K562 (cell line): ENCODE data around the gene PRAME. TPM values are rescaled to one million over a fixed set of nuclear protein-coding genes. Genes with fewer than 3 reads are reported as not detected.

Experiments used
- CBFA2T2 ChIP-seq: fragments of 450-650 bp; conservative IDR thresholded peaks from 2 replicates; pipeline ENCODE4 v1.6.1; 2017; ENCODE audit warnings: mild to moderate bottlenecking
- GABPB1 ChIP-seq: sonication (generic); formaldehyde crosslinking; IDR thresholded peaks from 2 replicates; pipeline ENCODE4 v1.8.0; 2022; ENCODE audit warnings: mild to moderate bottlenecking, missing genetic modification reagents
- GTF2B ChIP-seq: IDR thresholded peaks from 2 replicates; pipeline ENCODE4 v1.6.1; 2011; ENCODE audit not compliant: insufficient read length; ENCODE audit errors: extremely low read depth
- IRF2 ChIP-seq: sonication (generic); formaldehyde crosslinking; IDR thresholded peaks from 2 replicates; pipeline ENCODE4 v1.8.1; 2022; ENCODE audit warnings: mild to moderate bottlenecking, missing genetic modification reagents
- MBD1 ChIP-seq: fragments of 250-450 bp; sonication (Bioruptor Pico); IDR thresholded peaks from 2 replicates; pipeline ENCODE4 v1.8.0; 2022; ENCODE audit warnings: inconsistent platforms
- POLR2B ChIP-seq: fragments of 450-650 bp; IDR thresholded peaks from 2 replicates; pipeline ENCODE4 v1.6.1; 2018; ENCODE audit warnings: low read depth; ENCODE audit not compliant: partially characterized antibody
- PURB ChIP-seq: sonication (generic); formaldehyde crosslinking; IDR thresholded peaks from 2 replicates; pipeline ENCODE4 v1.9.0; 2021; ENCODE audit warnings: low read depth, mild to moderate bottlenecking, missing genetic modification reagents
- SAFB ChIP-seq: fragments of 200-400 bp; formaldehyde crosslinking; IDR thresholded peaks from 2 replicates; pipeline ENCODE4 v1.6.1; 2017; ENCODE audit warnings: low read depth, low read length, borderline replicate concordance
- SLC30A9 ChIP-seq: fragments of 250-450 bp; sonication (Bioruptor Pico); IDR thresholded peaks from 2 replicates; pipeline ENCODE4 v1.8.0; 2022; ENCODE audit warnings: mild to moderate bottlenecking, moderate library complexity
- U2AF1 ChIP-seq: fragments of 200-400 bp; formaldehyde crosslinking; optimal IDR thresholded peaks from 2 replicates; pipeline ENCODE3; 2017; ENCODE audit warnings: mild to moderate bottlenecking, low read depth, low read length, moderate library complexity
- ZBTB9 ChIP-seq: fragments of 450-650 bp; formaldehyde crosslinking; IDR thresholded peaks from 2 replicates; pipeline ENCODE4 v1.4.0; 2020; ENCODE audit warnings: mild to moderate bottlenecking, moderate library complexity
- ZEB2 ChIP-seq: fragments of 450-650 bp; IDR thresholded peaks from 2 replicates; pipeline ENCODE4 v1.6.1; 2016
- ZFP1 ChIP-seq: fragments of 450-650 bp; formaldehyde crosslinking; IDR thresholded peaks from 2 replicates; pipeline ENCODE4 v1.4.0; 2020; ENCODE audit warnings: mild to moderate bottlenecking, mixed read lengths
- polyA plus RNA-seq, 8 experiments: library from polyadenylated mRNA; depleted of rRNA in 4 of 8; stranded (reverse) in 5 of 8; unstranded in 3 of 8; fragments of >200 nt; fragmentation: Nextera tagmentation in 2 of 8; fragmentation: Illumina TruSeq in 1 of 8; extraction: Ambion mirVana in 2 of 8; extraction: Trizol in 1 of 8; gene quantifications; 2 replicates each; pipeline versions ENCODE4 v1.2.1 to v1.2.3, GENCODE V29; 2011 to 2014; ENCODE audit warnings: inconsistent platforms in 1 of 8, missing spikeins in 1 of 8
- total RNA-seq, 7 experiments: library from RNA; depleted of rRNA in 6 of 7; stranded (reverse); fragments of >200 nt in 6 of 7; fragmentation: Illumina TruSeq in 2 of 7; extraction: Trizol in 2 of 7; gene quantifications; 2 replicates each; pipeline versions ENCODE4 v1.2.1 to v1.2.3, GENCODE V29; 2011 to 2021; ENCODE audit warnings: low replicate concordance in 1 of 7
- TF ChIP-seq, protein P1 (sequence below): fragments of 250-450 bp; sonication (Bioruptor Pico); IDR thresholded peaks from 2 replicates; pipeline ENCODE4 v1.4.0; 2020; ENCODE audit warnings: mild to moderate bottlenecking, moderate library complexity, borderline replicate concordance
- TF ChIP-seq, protein P2 (sequence below): fragments of 250-450 bp; sonication (Bioruptor Pico); IDR thresholded peaks from 2 replicates; pipeline ENCODE4 v1.4.0; 2020; ENCODE audit warnings: mild to moderate bottlenecking, moderate library complexity
- TF ChIP-seq, protein P3 (sequence below), 3 experiments: fragments of 200-800 bp in 1 of 3; sonication (Bioruptor generic) in 1 of 3; sonication (generic) in 1 of 3; formaldehyde crosslinking in 1 of 3; IDR thresholded peaks; 2 replicates each; pipeline versions ENCODE4 v1.6.1 to v1.8.0; 2016 to 2022; ENCODE audit warnings: mild to moderate bottlenecking in 2 of 3, missing compliant biosample characterization in 2 of 3, missing genetic modification characterization in 2 of 3, missing genetic modification reagents in 1 of 3

PRAME gene
- total and polyA plus RNA-seq, 9 of the 15 experiments (the other 6 are each of a cell fraction or from before 2014, with no cell fraction given), result 662 to 2,141 (median 1,142) TPM

GRCh38 chr22:22578702-22579424, 19.8 kb upstream of the PRAME start (continued):
- no peak for TF ChIP-seq SAFB
- no peak for TF ChIP-seq ZBTB9 (CRISPR knock-in tag)
- no peak for TF ChIP-seq SLC30A9 (CRISPR knock-in tag)
- TF ChIP-seq IRF2 (CRISPR knock-in tag), result no peak
- no peak for TF ChIP-seq CBFA2T2
- TF ChIP-seq GABPB1 (CRISPR knock-in tag), result no peak
- TF ChIP-seq U2AF1, result no peak
- TF ChIP-seq, protein P1, sequence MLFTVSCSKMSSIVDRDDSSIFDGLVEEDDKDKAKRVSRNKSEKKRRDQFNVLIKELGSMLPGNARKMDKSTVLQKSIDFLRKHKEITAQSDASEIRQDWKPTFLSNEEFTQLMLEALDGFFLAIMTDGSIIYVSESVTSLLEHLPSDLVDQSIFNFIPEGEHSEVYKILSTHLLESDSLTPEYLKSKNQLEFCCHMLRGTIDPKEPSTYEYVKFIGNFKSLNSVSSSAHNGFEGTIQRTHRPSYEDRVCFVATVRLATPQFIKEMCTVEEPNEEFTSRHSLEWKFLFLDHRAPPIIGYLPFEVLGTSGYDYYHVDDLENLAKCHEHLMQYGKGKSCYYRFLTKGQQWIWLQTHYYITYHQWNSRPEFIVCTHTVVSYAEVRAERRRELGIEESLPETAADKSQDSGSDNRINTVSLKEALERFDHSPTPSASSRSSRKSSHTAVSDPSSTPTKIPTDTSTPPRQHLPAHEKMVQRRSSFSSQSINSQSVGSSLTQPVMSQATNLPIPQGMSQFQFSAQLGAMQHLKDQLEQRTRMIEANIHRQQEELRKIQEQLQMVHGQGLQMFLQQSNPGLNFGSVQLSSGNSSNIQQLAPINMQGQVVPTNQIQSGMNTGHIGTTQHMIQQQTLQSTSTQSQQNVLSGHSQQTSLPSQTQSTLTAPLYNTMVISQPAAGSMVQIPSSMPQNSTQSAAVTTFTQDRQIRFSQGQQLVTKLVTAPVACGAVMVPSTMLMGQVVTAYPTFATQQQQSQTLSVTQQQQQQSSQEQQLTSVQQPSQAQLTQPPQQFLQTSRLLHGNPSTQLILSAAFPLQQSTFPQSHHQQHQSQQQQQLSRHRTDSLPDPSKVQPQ (CRISPR knock-in tag), result no peak
- TF ChIP-seq, protein P2, sequence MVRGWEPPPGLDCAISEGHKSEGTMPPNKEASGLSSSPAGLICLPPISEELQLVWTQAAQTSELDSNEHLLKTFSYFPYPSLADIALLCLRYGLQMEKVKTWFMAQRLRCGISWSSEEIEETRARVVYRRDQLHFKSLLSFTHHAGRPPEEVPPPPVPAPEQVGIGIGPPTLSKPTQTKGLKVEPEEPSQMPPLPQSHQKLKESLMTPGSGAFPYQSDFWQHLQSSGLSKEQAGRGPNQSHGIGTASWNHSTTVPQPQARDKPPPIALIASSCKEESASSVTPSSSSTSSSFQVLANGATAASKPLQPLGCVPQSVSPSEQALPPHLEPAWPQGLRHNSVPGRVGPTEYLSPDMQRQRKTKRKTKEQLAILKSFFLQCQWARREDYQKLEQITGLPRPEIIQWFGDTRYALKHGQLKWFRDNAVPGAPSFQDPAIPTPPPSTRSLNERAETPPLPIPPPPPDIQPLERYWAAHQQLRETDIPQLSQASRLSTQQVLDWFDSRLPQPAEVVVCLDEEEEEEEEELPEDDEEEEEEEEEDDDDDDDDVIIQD (CRISPR knock-in tag), result no peak
- TF ChIP-seq, protein P3, sequence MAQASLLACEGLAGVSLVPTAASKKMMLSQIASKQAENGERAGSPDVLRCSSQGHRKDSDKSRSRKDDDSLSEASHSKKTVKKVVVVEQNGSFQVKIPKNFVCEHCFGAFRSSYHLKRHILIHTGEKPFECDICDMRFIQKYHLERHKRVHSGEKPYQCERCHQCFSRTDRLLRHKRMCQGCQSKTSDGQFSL (CRISPR knock-in tag; IDR thresholded peaks at IDR 0.05), result no peak
- TF ChIP-seq, protein P3 (tag; IDR thresholded peaks at IDR 0.05), result no peak
- TF ChIP-seq PURB (CRISPR knock-in tag), result no peak
- TF ChIP-seq GTF2B, result no peak
- TF ChIP-seq POLR2B, result no peak
- TF ChIP-seq MBD1 (CRISPR knock-in tag), result no peak
- TF ChIP-seq ZFP1, result peak; percentile 40; the same call in 1 of the 2 replicates
- no peak for TF ChIP-seq ZEB2
